ENCODE data around the gene ARID5B.

DNA sequence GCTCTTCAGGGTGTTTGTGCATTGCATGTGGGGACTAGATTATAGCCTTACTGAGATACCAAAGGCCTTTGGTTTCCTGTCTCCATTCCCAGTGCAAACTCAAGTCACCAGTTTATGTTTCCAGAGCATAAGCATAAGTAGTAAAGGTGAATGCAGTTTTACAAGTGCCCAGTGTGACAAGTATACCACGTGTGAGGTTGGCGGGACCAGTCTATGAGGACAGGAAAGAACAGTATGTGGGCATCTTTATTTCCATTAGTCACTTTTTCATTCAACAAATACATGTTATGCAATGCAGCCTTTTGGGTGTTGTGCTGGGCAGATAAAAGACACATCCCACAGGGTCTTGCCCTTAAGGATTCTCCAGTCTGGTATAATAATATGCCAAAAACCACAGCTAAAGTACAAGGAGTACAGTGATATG, 146.5 kb downstream of the ARID5B start:
- TF ChIP-seq, protein P1, sequence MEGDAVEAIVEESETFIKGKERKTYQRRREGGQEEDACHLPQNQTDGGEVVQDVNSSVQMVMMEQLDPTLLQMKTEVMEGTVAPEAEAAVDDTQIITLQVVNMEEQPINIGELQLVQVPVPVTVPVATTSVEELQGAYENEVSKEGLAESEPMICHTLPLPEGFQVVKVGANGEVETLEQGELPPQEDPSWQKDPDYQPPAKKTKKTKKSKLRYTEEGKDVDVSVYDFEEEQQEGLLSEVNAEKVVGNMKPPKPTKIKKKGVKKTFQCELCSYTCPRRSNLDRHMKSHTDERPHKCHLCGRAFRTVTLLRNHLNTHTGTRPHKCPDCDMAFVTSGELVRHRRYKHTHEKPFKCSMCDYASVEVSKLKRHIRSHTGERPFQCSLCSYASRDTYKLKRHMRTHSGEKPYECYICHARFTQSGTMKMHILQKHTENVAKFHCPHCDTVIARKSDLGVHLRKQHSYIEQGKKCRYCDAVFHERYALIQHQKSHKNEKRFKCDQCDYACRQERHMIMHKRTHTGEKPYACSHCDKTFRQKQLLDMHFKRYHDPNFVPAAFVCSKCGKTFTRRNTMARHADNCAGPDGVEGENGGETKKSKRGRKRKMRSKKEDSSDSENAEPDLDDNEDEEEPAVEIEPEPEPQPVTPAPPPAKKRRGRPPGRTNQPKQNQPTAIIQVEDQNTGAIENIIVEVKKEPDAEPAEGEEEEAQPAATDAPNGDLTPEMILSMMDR (IDR thresholded peaks at IDR 0.05; ENCODE audit: poor library complexity, severe bottlenecking) = no peak
- no peak for TF ChIP-seq POLR2AphosphoS5 (IDR thresholded peaks at IDR 0.05)
- TF ChIP-seq, protein P2, sequence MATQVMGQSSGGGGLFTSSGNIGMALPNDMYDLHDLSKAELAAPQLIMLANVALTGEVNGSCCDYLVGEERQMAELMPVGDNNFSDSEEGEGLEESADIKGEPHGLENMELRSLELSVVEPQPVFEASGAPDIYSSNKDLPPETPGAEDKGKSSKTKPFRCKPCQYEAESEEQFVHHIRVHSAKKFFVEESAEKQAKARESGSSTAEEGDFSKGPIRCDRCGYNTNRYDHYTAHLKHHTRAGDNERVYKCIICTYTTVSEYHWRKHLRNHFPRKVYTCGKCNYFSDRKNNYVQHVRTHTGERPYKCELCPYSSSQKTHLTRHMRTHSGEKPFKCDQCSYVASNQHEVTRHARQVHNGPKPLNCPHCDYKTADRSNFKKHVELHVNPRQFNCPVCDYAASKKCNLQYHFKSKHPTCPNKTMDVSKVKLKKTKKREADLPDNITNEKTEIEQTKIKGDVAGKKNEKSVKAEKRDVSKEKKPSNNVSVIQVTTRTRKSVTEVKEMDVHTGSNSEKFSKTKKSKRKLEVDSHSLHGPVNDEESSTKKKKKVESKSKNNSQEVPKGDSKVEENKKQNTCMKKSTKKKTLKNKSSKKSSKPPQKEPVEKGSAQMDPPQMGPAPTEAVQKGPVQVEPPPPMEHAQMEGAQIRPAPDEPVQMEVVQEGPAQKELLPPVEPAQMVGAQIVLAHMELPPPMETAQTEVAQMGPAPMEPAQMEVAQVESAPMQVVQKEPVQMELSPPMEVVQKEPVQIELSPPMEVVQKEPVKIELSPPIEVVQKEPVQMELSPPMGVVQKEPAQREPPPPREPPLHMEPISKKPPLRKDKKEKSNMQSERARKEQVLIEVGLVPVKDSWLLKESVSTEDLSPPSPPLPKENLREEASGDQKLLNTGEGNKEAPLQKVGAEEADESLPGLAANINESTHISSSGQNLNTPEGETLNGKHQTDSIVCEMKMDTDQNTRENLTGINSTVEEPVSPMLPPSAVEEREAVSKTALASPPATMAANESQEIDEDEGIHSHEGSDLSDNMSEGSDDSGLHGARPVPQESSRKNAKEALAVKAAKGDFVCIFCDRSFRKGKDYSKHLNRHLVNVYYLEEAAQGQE (IDR thresholded peaks at IDR 0.05; ENCODE audit: borderline replicate concordance) = no peak
- TF ChIP-seq EZH2 (IDR thresholded peaks at IDR 0.05; ENCODE audit: borderline replicate concordance, insufficient read depth, low read length, poor library complexity, severe bottlenecking) = no peak
- TF ChIP-seq RAD21 (conservative IDR thresholded peaks at IDR 0.05) = no peak

Measured in neural cell (in vitro differentiated cells).